Endodermal cell (in vitro differentiated cells): Measurements from ENCODE around the gene PXDN. TPM values are rescaled to one million over a fixed set of nuclear protein-coding genes. Genes with fewer than 3 reads are reported as not detected.
"Not testable (repeated sequence)": the region's sequence is repeated elsewhere in the genome, so short reads cannot be mapped to it uniquely, and the experiment has no call there.

ENCODE experiments used
- DNase-seq: peaks from one replicate; pipeline ENCODE4 v3.0.0-alpha.2; 2017
- H3K27ac ChIP-seq: 2 replicates; pipeline ENCODE4 v1.5.1; 2013; ENCODE audit warnings: mild to moderate bottlenecking, low read depth, low read length, moderate library complexity
- H3K27me3 ChIP-seq: 2 replicates; pipeline ENCODE4 v1.6.1; 2013; ENCODE audit warnings: mild to moderate bottlenecking, low read length, moderate library complexity; ENCODE audit not compliant: insufficient read depth, control insufficient read depth, poor library complexity, severe bottlenecking
- H3K36me3 ChIP-seq: 2 replicates; pipeline ENCODE4 v1.7.0; 2013; ENCODE audit warnings: mild to moderate bottlenecking, low read length, moderate library complexity; ENCODE audit not compliant: control insufficient read depth, insufficient read depth
- H3K4me1 ChIP-seq: one replicate; pipeline ENCODE4 v1.7.0; 2013; ENCODE audit warnings: low read length; ENCODE audit not compliant: control insufficient read depth, insufficient read depth
- H3K4me3 ChIP-seq: 2 replicates; pipeline ENCODE4 v1.5.1; 2013; ENCODE audit warnings: mild to moderate bottlenecking, low read length, moderate library complexity
- H3K9ac ChIP-seq: 2 replicates; pipeline ENCODE4 v1.6.1; 2013; ENCODE audit warnings: mild to moderate bottlenecking, low read length, moderate library complexity; ENCODE audit not compliant: poor library complexity, severe bottlenecking; ENCODE audit errors: extremely low read depth
- H3K9me3 ChIP-seq: 2 replicates; pipeline ENCODE4 v1.6.1; 2013; ENCODE audit warnings: mild to moderate bottlenecking, low read length, moderate library complexity; ENCODE audit not compliant: control insufficient read depth
- H3K27ac Mint-ChIP-seq: 2 replicates; pipeline ENCODE4 v1.8.0; 2020; ENCODE audit warnings: mixed read lengths
- H3K27me3 Mint-ChIP-seq: 2 replicates; pipeline ENCODE4 v1.8.0; 2021; ENCODE audit warnings: mild to moderate bottlenecking, mixed read lengths; ENCODE audit not compliant: insufficient read depth
- H3K36me3 Mint-ChIP-seq: 2 replicates; pipeline ENCODE4 v1.8.0; 2020; ENCODE audit warnings: low read depth, mixed read lengths
- H3K4me1 Mint-ChIP-seq: 2 replicates; pipeline ENCODE4 v1.8.0; 2020; ENCODE audit warnings: mixed read lengths
- H3K4me3 Mint-ChIP-seq: 2 replicates; pipeline ENCODE4 v1.8.0; 2020; ENCODE audit warnings: mild to moderate bottlenecking, moderate library complexity, mixed read lengths
- H3K9me3 Mint-ChIP-seq: 2 replicates; pipeline ENCODE4 v1.8.0; 2020; ENCODE audit warnings: mild to moderate bottlenecking, mixed read lengths
- CTCF ChIP-seq: fragments of 200-600 bp; sonication (generic); conservative IDR thresholded peaks from 2 replicates; pipeline ENCODE4 v1.5.0; 2021; ENCODE audit warnings: antibody characterized with exemption, mild to moderate bottlenecking
- WGBS, 2 experiments: methylation state at CpG; one replicate each; pipeline versions ENCODE4 v1.1.5 to v1.1.7; 2013; ENCODE audit warnings: missing lambda C conversion rate in 2 of 2, mixed read lengths in 1 of 2; ENCODE audit not compliant: insufficient coverage in 1 of 2, insufficient read length in 1 of 2; 5-methylcytosine and 5-hydroxymethylcytosine counted together
- total RNA-seq, 2 donors: library from RNA; stranded (reverse); fragmentation: NEBNext Ultra II Directional in 1 of 2; extraction: Animal tissue kit (Norgen Biotek cat#: 25700) in 1 of 2; gene quantifications; 2 replicates in 1 of 2; 3 replicates in 1 of 2; pipeline ENCODE4 v1.2.1, GENCODE V29; 2021

PXDN gene
- total RNA-seq, 2 donors from 2014 or later = 212 to 247 TPM

GRCh38 chr2:1727101-1727771, 17.1 kb downstream of the PXDN start:
- no peaks in the 10 kb centered on the region for H3K27me3 ChIP-seq
- Mint-ChIP-seq H3K36me3 (peaks cover 6% of the 10 kb centered on the region), H3K27ac (no peak overlapping the region), H3K27me3 (no peaks in the 10 kb centered on the region), H3K4me1 (peaks cover 41% of the 10 kb centered on the region), H3K4me3 (no peak overlapping the region), H3K9me3 (no peaks in the 10 kb centered on the region)
- H3K4me3 ChIP-seq = no peak overlapping the region
- peaks cover 17% of the 10 kb centered on the region for H3K4me1 ChIP-seq
- 94 to 96% methylated on average over 16 to 21 of the region's 22 CpGs for WGBS, 2 experiments
- H3K36me3 ChIP-seq = peaks cover 1% of the 10 kb centered on the region
- TF ChIP-seq CTCF = no peak
- DNase-seq = peak; percentile 31
- no peak overlapping the region for H3K27ac ChIP-seq
- no peaks in the 10 kb centered on the region for H3K9me3 ChIP-seq
- no peak overlapping the region for H3K9ac ChIP-seq

- H3K27me3 Mint-ChIP-seq = no peaks in the 10 kb centered on the region
- TF ChIP-seq CTCF = no peak
- H3K36me3 Mint-ChIP-seq = no peaks in the 10 kb centered on the region
- H3K27ac Mint-ChIP-seq = no peak overlapping the region
- H3K4me3 Mint-ChIP-seq = no peak overlapping the region
- WGBS, 2 experiments = 89 to 90% methylated on average over 3 of the region's 3 CpGs
- H3K9ac ChIP-seq = no peak overlapping the region
- peaks cover 34% of the 10 kb centered on the region for H3K4me1 Mint-ChIP-seq
- no peaks in the 10 kb centered on the region for H3K9me3 Mint-ChIP-seq
- H3K9me3 ChIP-seq = no peaks in the 10 kb centered on the region
- no peak for DNase-seq
- H3K4me3 ChIP-seq = no peak overlapping the region
- H3K36me3 ChIP-seq = peaks cover 6% of the 10 kb centered on the region
- H3K27ac ChIP-seq = no peak overlapping the region
- no peaks in the 10 kb centered on the region for H3K27me3 ChIP-seq
- peaks cover 17% of the 10 kb centered on the region for H3K4me1 ChIP-seq
Observed at GRCh38 chr2:1726558-1726957, 17.8 kb downstream of the PXDN start.

GRCh38 chr2:1724351-1724750, 20.0 kb downstream of the PXDN start:
- H3K9me3 ChIP-seq, H3K9me3 Mint-ChIP-seq, H3K9ac ChIP-seq, H3K27ac Mint-ChIP-seq, H3K4me3 Mint-ChIP-seq, H3K27ac ChIP-seq, DNase-seq, H3K4me3 ChIP-seq, H3K27me3 Mint-ChIP-seq, H3K36me3 Mint-ChIP-seq, H3K27me3 ChIP-seq, H3K36me3 ChIP-seq: not testable (repeated sequence)
- peaks cover 11% of the 10 kb centered on the region for H3K4me1 ChIP-seq
- H3K4me1 Mint-ChIP-seq = peaks cover 21% of the 10 kb centered on the region
- 89 to 100% methylated on average over 2 of the region's 2 CpGs for WGBS, 2 experiments
